ENCODE results near the gene PAPPA2. TPM values are rescaled to one million over a fixed set of nuclear protein-coding genes. Genes with fewer than 3 reads are reported as not detected.

PAPPA2 gene
- total and polyA plus RNA-seq, 2 of the 4 experiments (the other 2 are of a cell fraction), result 0.10 to 0.18 TPM

GRCh38 chr1:176574756-176575155, 111.8 kb downstream of the PAPPA2 start:
- in situ Hi-C loops (cut with MboI; ENCODE audit: low sequenced_read_pairs), result no loop called here
- no peak overlapping the region for H2BK120ac ChIP-seq (ENCODE audit: low read depth, low read length)
- no peak overlapping the region for H4K8ac ChIP-seq (ENCODE audit: low read depth in 2 of 2, low read length in 2 of 2)
- H3K27me3 ChIP-seq (ENCODE audit: control insufficient read depth, insufficient read depth, low read length), result no peaks in the 10 kb centered on the region
- no peak overlapping the region for H4K91ac ChIP-seq (ENCODE audit: insufficient read depth, low read depth, low read length)
- no TSS peak for BruUV-seq (replicated peaks)
- ChIA-PET POLR2A (ENCODE audit: unreplicated experiment) (no interaction called here), CTCF (no interaction called here)
- no peak overlapping the region for H3K9ac ChIP-seq (ENCODE audit: low read depth, low read length)
- no peaks in the 10 kb centered on the region for H3K9me3 ChIP-seq (ENCODE audit: control insufficient read depth, insufficient read depth, low read length)
- no peak overlapping the region for H3K56ac ChIP-seq (ENCODE audit: extremely low read depth, insufficient read depth, low read length)
- intact Hi-C loops (cut with micrococcal nuclease), result no loop called here
- H2BK5ac ChIP-seq (ENCODE audit: low read depth, low read length, poor library complexity, severe bottlenecking), result no peak overlapping the region
- no peak overlapping the region for H2AFZ ChIP-seq (replicated peaks; ENCODE audit: low read length, poor library complexity)
- TF ChIP-seq CHD1 (IDR thresholded peaks at IDR 0.05; ENCODE audit: low read depth, low read length) (no peak), POLR2A (IDR thresholded peaks at IDR 0.05; ENCODE audit: low read depth, low read length) (no peak), FOS (IDR thresholded peaks at IDR 0.05; ENCODE audit: low read depth, low read length) (no peak), MAZ (IDR thresholded peaks at IDR 0.05; ENCODE audit: borderline replicate concordance, low read depth, low read length) (no peak), USF2 (IDR thresholded peaks at IDR 0.05; ENCODE audit: low read depth, low read length) (no peak), SMC3 (IDR thresholded peaks at IDR 0.05; ENCODE audit: low read depth, low read length) (no peak), MXI1 (IDR thresholded peaks at IDR 0.05; ENCODE audit: borderline replicate concordance, low read depth, low read length) (no peak), BHLHE40 (IDR thresholded peaks at IDR 0.05; ENCODE audit: low read depth, low read length) (no peak), CTCF (conservative IDR thresholded peaks at IDR 0.05; ENCODE audit: low read depth, low read length) (no peak), RFX5 (IDR thresholded peaks at IDR 0.05; ENCODE audit: low read depth, low read length) (no peak), RAD21 (IDR thresholded peaks at IDR 0.05; ENCODE audit: low read length) (no peak), CEBPB (IDR thresholded peaks at IDR 0.05; ENCODE audit: low read depth, low read length) (no peak), NFE2L2 (IDR thresholded peaks at IDR 0.05; ENCODE audit: low read depth, low read length) (no peak), MAFK (IDR thresholded peaks at IDR 0.05; ENCODE audit: low read depth, low read length) (no peak), ELK1 (IDR thresholded peaks at IDR 0.05; ENCODE audit: borderline replicate concordance, low read depth, low read length) (no peak), RCOR1 (IDR thresholded peaks at IDR 0.05; ENCODE audit: insufficient replicate concordance, low read length) (no peak)
- dilution Hi-C loops (cut with HindIII; ENCODE audit: low sequenced_read_pairs, unreplicated experiment), result no loop called here
- no peak overlapping the region for H2AK9ac ChIP-seq (replicated peaks; ENCODE audit: low read depth, low read length, poor library complexity)
- no peak overlapping the region for H3K27ac ChIP-seq (ENCODE audit: insufficient read depth, low read length)
- no peak overlapping the region for H3K4ac ChIP-seq (ENCODE audit: low read depth, low read length)
- ATAC-seq (ENCODE audit: low read depth) (no peak), DNase-seq (no peak)
- no peaks in the 10 kb centered on the region for H3K9me1 ChIP-seq (ENCODE audit: insufficient read depth, low read length)
- WGBS, 2 experiments (ENCODE audit: extremely low coverage in 2 of 2, insufficient read length in 1 of 2), result no CpG with 5 or more reads among the region's 2 CpGs
- H4K5ac ChIP-seq (ENCODE audit: low read depth, low read length), result no peak overlapping the region
- H2AK5ac ChIP-seq (ENCODE audit: low read depth, low read length), result no peak overlapping the region
- H3K4me1 ChIP-seq (ENCODE audit: control insufficient read depth, insufficient read depth, low read length), result no peaks in the 10 kb centered on the region
- H3K36me3 ChIP-seq (ENCODE audit: control insufficient read depth, insufficient read depth, low read length), result no peaks in the 10 kb centered on the region
- H3K79me1 ChIP-seq (ENCODE audit: low read depth in 1 of 2, low read length in 2 of 2), result no peaks in the 10 kb centered on the region
- H3K18ac ChIP-seq (ENCODE audit: low read depth, low read length), result no peak overlapping the region
- H3K4me2 ChIP-seq (ENCODE audit: low read depth, low read length), result no peak overlapping the region
- no peak overlapping the region for H2BK15ac ChIP-seq (ENCODE audit: low read depth, low read length)
- no peak overlapping the region for H3K4me3 ChIP-seq (ENCODE audit: insufficient read depth, low read depth, low read length)
- H3K14ac ChIP-seq (replicated peaks; ENCODE audit: low read depth, low read length), result no peak overlapping the region
- H4K20me1 ChIP-seq (ENCODE audit: insufficient read depth, low read length), result no peaks in the 10 kb centered on the region
- H3K23ac ChIP-seq (ENCODE audit: low read depth, low read length), result no peak overlapping the region
- no peak overlapping the region for H2BK20ac ChIP-seq (ENCODE audit: low read depth, low read length)
